Activated T-cell treated with anti-CD3 and anti-CD28 coated beads, Interleukin-2, amount 50 U/mL, for 4 hours (primary cell): ENCODE measurements around the gene CAPN2. TPM values are rescaled to one million over a fixed set of nuclear protein-coding genes. Genes with fewer than 3 reads are reported as not detected.

Experiments
- ATAC-seq, 2 donors: fragments of 200-7000 bp; cut with Tn5 transposase; one replicate each; pipeline ENCODE4 v1.10.0; 2021
- DNase-seq: peaks from one replicate; pipeline ENCODE4 v3.0.0-alpha.2; 2020
- H3K27me3 Mint-ChIP-seq: one replicate; pipeline ENCODE4 v1.8.0; 2021; ENCODE audit warnings: low read depth, mixed read lengths
- H3K36me3 Mint-ChIP-seq: one replicate; pipeline ENCODE4 v1.8.0; 2022; ENCODE audit warnings: mixed read lengths; ENCODE audit not compliant: insufficient read depth
- H3K4me1 Mint-ChIP-seq: one replicate; pipeline ENCODE4 v1.8.0; 2021; ENCODE audit warnings: low read depth, mixed read lengths
- H3K4me3 Mint-ChIP-seq: one replicate; pipeline ENCODE4 v1.8.0; 2021; ENCODE audit warnings: mild to moderate bottlenecking, moderate library complexity, mixed read lengths
- H3K9me3 Mint-ChIP-seq: one replicate; pipeline ENCODE4 v1.8.0; 2021; ENCODE audit warnings: mixed read lengths
- total RNA-seq, 3 donors: library from RNA; stranded (reverse); gene quantifications; one replicate each; pipeline ENCODE4 v1.2.1, GENCODE V29; 2021

CAPN2 gene
- total RNA-seq, 3 donors from 2014 or later = 19.0 to 25.1 (median 19.2) TPM

- H3K4me1 Mint-ChIP-seq = peaks cover 18% of the 10 kb centered on the region
- DNase-seq (peak; percentile 63), ATAC-seq (peak; percentile 86 to 92)
- no peaks in the 10 kb centered on the region for H3K27me3 Mint-ChIP-seq
- peaks cover 28% of the 10 kb centered on the region for H3K36me3 Mint-ChIP-seq
- H3K9me3 Mint-ChIP-seq = no peaks in the 10 kb centered on the region
- peak overlapping the region; percentile 71 for H3K4me3 Mint-ChIP-seq
Measured at GRCh38 chr1:223748773-223749733, 36.7 kb downstream of the CAPN2 start.

DNA sequence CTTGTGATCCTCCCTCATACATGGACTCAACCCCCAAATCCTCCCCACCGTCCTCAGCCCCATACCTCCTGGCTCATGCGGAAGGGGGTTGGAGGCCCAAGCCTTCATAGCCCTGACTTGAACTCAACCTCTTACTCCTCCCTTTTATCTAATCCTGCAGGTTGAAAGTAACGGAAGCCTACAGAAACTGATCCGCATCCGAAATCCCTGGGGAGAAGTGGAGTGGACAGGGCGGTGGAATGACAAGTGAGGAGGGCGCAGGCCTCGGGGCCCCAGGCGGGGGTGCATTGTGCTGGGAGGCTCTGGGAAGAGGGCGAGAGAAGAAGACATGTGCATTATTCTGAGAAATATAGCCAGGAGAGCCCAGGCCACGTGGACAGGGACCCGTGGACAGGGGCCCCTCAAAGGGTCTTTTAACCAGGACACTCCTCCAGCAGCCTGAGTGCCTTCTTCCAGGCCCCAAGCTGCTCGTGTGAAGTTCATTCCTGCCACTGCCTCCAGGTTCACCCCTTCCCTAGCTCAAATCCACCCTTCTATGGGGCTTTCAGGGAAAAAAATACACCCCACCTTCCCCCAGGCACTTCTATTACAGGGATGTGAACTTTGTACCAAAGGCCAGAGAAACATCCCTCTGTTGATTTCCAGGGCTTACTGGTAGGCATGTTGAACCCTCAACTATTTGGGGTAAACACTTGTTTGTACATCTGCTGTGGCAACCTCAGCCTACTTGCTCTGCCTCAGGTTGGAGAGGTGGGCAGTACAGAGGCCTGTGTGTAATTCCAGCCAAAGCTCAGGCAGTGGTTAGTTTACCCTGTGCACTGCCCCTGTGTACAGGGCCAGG lies 38.6 kb downstream of the CAPN2 start:
- Mint-ChIP-seq H3K27me3 (no peaks in the 10 kb centered on the region), H3K4me1 (peaks cover 18% of the 10 kb centered on the region), H3K9me3 (no peaks in the 10 kb centered on the region), H3K4me3 (no peak overlapping the region), H3K36me3 (peaks cover 28% of the 10 kb centered on the region)
- DNase-seq = no peak
- no peak for ATAC-seq

DNA sequence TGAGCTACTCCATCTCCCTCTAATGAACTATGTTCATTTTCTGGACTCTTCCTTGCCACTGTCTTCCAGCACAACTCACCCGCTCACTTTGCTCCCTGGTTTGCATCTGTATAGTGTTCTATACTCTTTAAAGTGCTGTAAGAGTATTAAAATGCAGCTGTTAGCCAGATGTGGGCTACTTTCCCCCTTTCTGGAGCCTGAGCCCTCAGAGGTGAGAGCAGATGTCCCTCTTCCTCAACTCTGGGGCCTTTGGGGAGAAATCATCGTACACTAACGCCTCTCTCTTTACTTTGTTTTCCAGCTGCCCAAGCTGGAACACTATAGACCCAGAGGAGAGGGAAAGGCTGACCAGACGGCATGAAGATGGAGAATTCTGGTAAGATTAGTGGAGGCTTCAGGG lies 39.4 kb downstream of the CAPN2 start:
- ATAC-seq (no peak), DNase-seq (no peak)
- no peak overlapping the region for H3K4me3 Mint-ChIP-seq
- no peaks in the 10 kb centered on the region for H3K9me3 Mint-ChIP-seq
- no peaks in the 10 kb centered on the region for H3K27me3 Mint-ChIP-seq
- peaks cover 18% of the 10 kb centered on the region for H3K4me1 Mint-ChIP-seq
- H3K36me3 Mint-ChIP-seq = peaks cover 28% of the 10 kb centered on the region

- Mint-ChIP-seq H3K4me3 (no peak overlapping the region), H3K27me3 (no peaks in the 10 kb centered on the region), H3K4me1 (peaks cover 12% of the 10 kb centered on the region), H3K9me3 (no peaks in the 10 kb centered on the region), H3K36me3 (peaks cover 25% of the 10 kb centered on the region)
- ATAC-seq (no peak), DNase-seq (no peak)
Measured at GRCh38 chr1:223752721-223753515, 40.6 kb downstream of the CAPN2 start.

GRCh38 chr1:223754681-223755431 lies 42.5 kb downstream of the CAPN2 start:
- ATAC-seq (no peak), DNase-seq (no peak)
- H3K27me3 Mint-ChIP-seq = no peaks in the 10 kb centered on the region
- no peaks in the 10 kb centered on the region for H3K9me3 Mint-ChIP-seq
- peaks cover 2% of the 10 kb centered on the region for H3K4me1 Mint-ChIP-seq
- no peak overlapping the region for H3K4me3 Mint-ChIP-seq
- H3K36me3 Mint-ChIP-seq = peaks cover 29% of the 10 kb centered on the region

GRCh38 chr1:223755432-223755792 lies 43.1 kb downstream of the CAPN2 start:
- H3K36me3 Mint-ChIP-seq = peaks cover 30% of the 10 kb centered on the region
- H3K9me3 Mint-ChIP-seq = no peaks in the 10 kb centered on the region
- DNase-seq = no peak
- no peaks in the 10 kb centered on the region for H3K4me1 Mint-ChIP-seq
- H3K27me3 Mint-ChIP-seq = no peaks in the 10 kb centered on the region
- no peak overlapping the region for H3K4me3 Mint-ChIP-seq
- no peak for ATAC-seq

DNA sequence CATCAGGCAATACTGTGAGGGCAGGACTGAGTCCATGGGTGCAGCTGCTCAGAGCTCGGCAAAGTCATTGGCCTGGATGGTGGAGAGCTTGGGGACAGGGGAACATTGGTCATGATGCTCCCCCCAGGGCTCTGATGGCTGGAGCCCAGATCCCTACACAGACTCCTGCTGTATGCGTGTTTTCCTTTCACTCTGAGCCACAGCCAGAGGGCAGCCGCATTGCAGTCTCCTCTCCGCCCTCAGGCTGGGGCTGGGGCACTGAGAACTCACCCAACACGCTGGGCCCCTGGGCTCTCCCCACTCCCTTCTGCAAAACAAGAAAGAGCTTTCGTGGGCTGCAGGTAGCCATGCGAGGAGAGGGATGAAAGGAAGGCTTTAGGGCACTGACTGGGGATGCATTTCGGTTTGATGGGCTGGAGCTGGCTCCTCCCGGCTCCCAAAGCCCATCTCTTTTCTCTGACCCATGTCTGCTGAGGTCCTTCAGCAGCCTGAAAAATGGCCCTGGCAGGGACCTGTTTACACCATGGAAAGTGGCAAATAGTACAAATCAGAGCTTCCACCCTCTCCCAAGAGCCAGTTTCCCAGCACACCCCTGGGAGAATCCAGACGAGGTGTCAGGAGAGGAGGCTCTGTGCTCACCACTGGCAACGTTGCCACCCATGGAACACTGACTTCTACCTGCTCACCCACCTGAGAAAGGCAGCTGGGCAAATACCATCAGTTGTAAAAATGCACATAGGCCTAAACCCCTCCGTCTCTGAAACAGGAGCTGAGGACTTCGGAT lies 43.8 kb downstream of the CAPN2 start:
- ATAC-seq = no peak
- no peak overlapping the region for H3K4me3 Mint-ChIP-seq
- H3K36me3 Mint-ChIP-seq = peaks cover 30% of the 10 kb centered on the region
- no peak for DNase-seq
- no peaks in the 10 kb centered on the region for H3K9me3 Mint-ChIP-seq
- H3K27me3 Mint-ChIP-seq = no peaks in the 10 kb centered on the region
- H3K4me1 Mint-ChIP-seq = no peaks in the 10 kb centered on the region

DNA sequence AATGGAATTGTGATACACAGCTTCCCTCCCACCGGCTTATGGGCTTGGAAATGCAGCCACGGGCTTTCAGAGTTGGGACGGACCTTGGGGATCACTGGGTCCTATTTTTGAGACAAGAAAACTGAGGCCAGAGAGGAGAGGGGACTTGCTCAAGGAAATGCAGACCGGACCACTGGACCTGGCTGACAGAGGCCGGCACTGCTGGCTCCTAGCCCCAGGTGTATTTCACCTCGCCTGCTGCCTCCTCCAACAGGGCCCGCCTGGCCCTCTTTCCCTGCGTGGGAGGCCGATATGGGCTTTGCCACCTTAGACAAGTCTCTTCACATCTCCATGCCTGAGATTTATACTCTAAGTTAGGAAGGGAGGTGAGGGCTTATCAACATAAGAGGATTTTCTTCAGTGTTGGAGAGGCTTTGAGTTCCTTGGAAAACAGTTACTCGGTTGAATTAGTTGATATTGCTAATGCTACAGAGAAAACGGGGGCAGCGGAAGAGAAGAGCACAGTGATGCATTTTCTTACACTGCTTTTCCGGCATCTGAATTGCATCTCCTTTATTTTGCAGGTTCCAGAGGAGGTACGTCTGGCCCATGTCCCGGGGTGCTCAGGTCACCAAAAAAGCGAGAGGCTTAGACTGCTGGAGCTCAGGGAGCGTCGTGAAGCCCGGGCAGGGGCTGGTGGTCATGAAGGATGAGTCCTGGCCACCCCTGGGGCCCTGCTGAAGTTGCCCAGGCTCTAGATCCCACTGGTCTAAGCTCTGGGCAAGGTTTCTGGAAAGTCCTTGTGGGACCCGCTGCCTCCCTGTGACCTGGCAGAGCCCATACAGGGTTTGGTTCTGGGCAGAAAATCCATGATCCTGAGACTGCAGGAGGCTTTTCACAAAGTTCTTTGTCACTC lies 44.7 kb downstream of the CAPN2 start:
- Mint-ChIP-seq H3K36me3 (peaks cover 25% of the 10 kb centered on the region), H3K9me3 (no peaks in the 10 kb centered on the region), H3K27me3 (no peaks in the 10 kb centered on the region), H3K4me1 (no peaks in the 10 kb centered on the region), H3K4me3 (no peak overlapping the region)
- ATAC-seq (no peak), DNase-seq (no peak)

DNA sequence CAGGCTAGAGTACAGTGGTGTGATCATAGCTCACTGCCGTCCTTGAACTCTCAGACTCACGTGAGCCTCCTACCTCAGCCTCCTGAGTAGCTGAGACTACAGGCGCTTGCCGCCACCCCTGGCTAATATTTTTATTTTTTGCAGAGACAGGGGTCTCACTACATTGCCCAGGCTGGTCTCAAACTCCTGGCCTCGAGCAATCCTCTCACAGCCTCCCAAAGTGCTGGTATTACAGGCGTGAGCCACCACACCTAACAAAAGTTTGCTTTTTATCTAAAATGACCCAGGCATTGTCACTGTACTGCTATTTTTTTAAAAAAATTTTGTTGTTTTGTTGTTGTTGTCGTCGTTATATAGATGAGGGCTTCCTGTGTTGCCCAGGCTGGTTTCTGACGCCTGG lies 46.4 kb downstream of the CAPN2 start:
- H3K36me3 Mint-ChIP-seq = peaks cover 21% of the 10 kb centered on the region

GRCh38 chr1:223759273-223759672 lies 46.9 kb downstream of the CAPN2 start:
- Mint-ChIP-seq H3K36me3 (peaks cover 22% of the 10 kb centered on the region), H3K9me3 (no peaks in the 10 kb centered on the region), H3K4me1 (no peaks in the 10 kb centered on the region), H3K27me3 (no peaks in the 10 kb centered on the region), H3K4me3 (no peak overlapping the region)
- DNase-seq (no peak), ATAC-seq (no peak)

More for the DNA sequence above, 46.4 kb downstream of the CAPN2 start:
- ATAC-seq (no peak), DNase-seq (no peak)
- Mint-ChIP-seq H3K27me3 (no peaks in the 10 kb centered on the region), H3K9me3 (no peaks in the 10 kb centered on the region), H3K4me1 (no peaks in the 10 kb centered on the region), H3K4me3 (no peak overlapping the region)

DNA sequence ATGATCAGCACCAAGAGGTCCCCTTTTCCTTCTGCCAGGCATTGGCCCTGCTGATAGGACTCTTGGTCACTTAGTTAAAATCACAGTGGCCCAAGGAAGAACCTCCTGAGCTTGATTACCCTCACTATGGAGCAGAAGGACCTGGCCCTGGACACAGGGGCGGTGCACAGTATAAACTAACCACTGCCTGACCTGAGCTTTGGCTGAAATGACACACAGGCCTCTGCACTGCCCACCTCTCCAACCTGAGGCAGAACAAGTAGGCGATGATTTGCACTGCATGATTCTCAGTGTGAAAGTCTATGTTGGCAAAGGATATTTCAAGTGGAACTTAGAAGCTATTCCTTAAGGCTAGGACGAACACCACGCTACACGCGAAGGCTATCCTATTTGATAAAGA lies 48.5 kb downstream of the CAPN2 start:
- H3K27me3 Mint-ChIP-seq = no peaks in the 10 kb centered on the region
- H3K36me3 Mint-ChIP-seq = peaks cover 26% of the 10 kb centered on the region
- no peak for ATAC-seq
- H3K9me3 Mint-ChIP-seq = no peaks in the 10 kb centered on the region
- no peak overlapping the region for H3K4me3 Mint-ChIP-seq
- no peaks in the 10 kb centered on the region for H3K4me1 Mint-ChIP-seq
- no peak for DNase-seq

- no peak overlapping the region for H3K4me3 Mint-ChIP-seq
- H3K27me3 Mint-ChIP-seq = no peaks in the 10 kb centered on the region
- DNase-seq = no peak
- H3K36me3 Mint-ChIP-seq = peaks cover 31% of the 10 kb centered on the region
- H3K9me3 Mint-ChIP-seq = no peaks in the 10 kb centered on the region
- no peak for ATAC-seq
- H3K4me1 Mint-ChIP-seq = no peaks in the 10 kb centered on the region
Measured at GRCh38 chr1:223761411-223761810, 49.1 kb downstream of the CAPN2 start.
